ENCODE data around the gene FLT3.
A peak's percentile ranks its signal among the peaks of the same experiment; 100 is the strongest.

The FLT3 gene

DNA sequence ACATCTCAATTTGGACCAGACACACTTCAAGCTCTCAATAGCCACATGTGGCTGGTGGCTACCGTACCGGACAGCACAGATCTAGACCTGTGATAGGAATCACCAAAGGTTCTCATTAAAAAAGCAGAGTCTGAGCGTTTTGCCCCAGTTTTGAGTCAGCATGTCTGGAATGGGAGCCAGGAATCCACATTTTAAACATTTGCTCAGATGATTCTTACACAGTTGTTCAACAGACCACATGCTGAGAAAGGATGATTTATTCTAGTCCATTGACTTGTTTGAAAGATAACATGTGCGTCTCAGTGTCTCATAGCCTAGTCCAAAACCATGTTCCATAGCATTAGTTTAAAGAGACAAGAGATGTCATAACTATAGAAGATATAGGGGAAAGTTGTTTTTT lies 53.4 kb downstream of the FLT3 start:
- TF ChIP-seq, protein P1, sequence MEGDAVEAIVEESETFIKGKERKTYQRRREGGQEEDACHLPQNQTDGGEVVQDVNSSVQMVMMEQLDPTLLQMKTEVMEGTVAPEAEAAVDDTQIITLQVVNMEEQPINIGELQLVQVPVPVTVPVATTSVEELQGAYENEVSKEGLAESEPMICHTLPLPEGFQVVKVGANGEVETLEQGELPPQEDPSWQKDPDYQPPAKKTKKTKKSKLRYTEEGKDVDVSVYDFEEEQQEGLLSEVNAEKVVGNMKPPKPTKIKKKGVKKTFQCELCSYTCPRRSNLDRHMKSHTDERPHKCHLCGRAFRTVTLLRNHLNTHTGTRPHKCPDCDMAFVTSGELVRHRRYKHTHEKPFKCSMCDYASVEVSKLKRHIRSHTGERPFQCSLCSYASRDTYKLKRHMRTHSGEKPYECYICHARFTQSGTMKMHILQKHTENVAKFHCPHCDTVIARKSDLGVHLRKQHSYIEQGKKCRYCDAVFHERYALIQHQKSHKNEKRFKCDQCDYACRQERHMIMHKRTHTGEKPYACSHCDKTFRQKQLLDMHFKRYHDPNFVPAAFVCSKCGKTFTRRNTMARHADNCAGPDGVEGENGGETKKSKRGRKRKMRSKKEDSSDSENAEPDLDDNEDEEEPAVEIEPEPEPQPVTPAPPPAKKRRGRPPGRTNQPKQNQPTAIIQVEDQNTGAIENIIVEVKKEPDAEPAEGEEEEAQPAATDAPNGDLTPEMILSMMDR (conservative IDR thresholded peaks at IDR 0.05; ENCODE audit: low read depth, low read length) = no peak
- peak; percentile 90 for DNase-seq (ENCODE audit: low read depth)
- H3K4me3 ChIP-seq (ENCODE audit: low read depth, low read length) = no peak overlapping the region

DNA sequence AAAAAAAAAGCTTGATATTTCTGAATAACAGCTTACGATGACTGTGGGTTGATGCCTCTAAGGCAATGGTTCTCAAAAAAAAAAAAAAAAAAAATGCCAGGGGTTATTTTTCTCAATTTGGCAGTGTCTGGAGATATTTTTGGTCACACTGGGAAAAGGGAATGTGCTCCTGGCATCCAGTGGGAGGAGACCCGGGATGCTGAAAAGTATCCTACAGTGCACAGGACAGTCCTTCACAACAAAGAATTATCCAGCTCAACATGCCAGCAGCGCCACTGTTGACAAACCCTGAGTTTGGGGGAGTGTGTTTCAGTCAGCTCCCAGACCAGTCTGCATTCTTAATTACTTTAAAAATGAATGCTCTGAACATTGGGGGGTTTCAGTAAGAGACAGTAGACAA lies 54.5 kb downstream of the FLT3 start:
- TF ChIP-seq, protein P1 (conservative IDR thresholded peaks at IDR 0.05; ENCODE audit: low read depth, low read length) = no peak

GRCh38 chr13:28044608-28045007 lies 55.8 kb downstream of the FLT3 start:
- peak; percentile 26 for DNase-seq (ENCODE audit: low read depth)

More for the DNA sequence above, 54.5 kb downstream of the FLT3 start:
- H3K4me3 ChIP-seq (ENCODE audit: low read depth, low read length) = no peak overlapping the region
- no peak for DNase-seq (ENCODE audit: low read depth)

GRCh38 chr13:28043224-28043623 lies 57.2 kb downstream of the FLT3 start:
- no peak for DNase-seq (ENCODE audit: low read depth)
- TF ChIP-seq, protein P1 (conservative IDR thresholded peaks at IDR 0.05; ENCODE audit: low read depth, low read length) = no peak
- no peak overlapping the region for H3K4me3 ChIP-seq (ENCODE audit: low read depth, low read length)

More at GRCh38 chr13:28044608-28045007, 55.8 kb downstream of the FLT3 start:
- TF ChIP-seq, protein P1 (conservative IDR thresholded peaks at IDR 0.05; ENCODE audit: low read depth, low read length) = no peak
- no peak overlapping the region for H3K4me3 ChIP-seq (ENCODE audit: low read depth, low read length)

- TF ChIP-seq, protein P1 (conservative IDR thresholded peaks at IDR 0.05; ENCODE audit: low read depth, low read length) = no peak
- H3K4me3 ChIP-seq (ENCODE audit: low read depth, low read length) = no peak overlapping the region
- DNase-seq (ENCODE audit: low read depth) = no peak
These were observed 58.9 kb downstream of the FLT3 start for GRCh38 chr13:28041501-28041900.

GRCh38 chr13:28041031-28041461 lies 59.3 kb downstream of the FLT3 start:
- TF ChIP-seq, protein P1 (conservative IDR thresholded peaks at IDR 0.05; ENCODE audit: low read depth, low read length) = no peak
- DNase-seq (ENCODE audit: low read depth) = no peak
- H3K4me3 ChIP-seq (ENCODE audit: low read depth, low read length) = no peak overlapping the region

DNA sequence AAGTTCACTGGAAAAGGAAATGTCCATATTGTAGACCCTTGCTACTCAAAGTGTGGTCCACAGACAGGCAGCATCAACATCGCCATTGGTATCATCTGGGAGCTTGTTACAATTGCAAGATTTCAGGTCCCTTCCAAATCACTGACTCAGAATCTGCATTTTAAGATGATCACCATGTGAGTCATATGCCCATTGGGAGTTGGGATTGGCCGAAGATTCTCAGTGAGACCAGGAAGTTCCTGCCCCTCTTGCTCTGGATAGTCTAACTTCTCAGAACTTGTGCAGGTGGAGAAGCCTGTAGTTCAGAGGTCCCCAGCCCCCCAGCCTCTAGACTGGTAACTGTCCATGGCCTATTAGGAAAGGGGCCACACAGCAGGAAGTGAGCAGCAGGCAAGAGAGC lies 63.0 kb downstream of the FLT3 start:
- H3K4me3 ChIP-seq (ENCODE audit: low read depth, low read length) = no peak overlapping the region
- TF ChIP-seq, protein P1 (conservative IDR thresholded peaks at IDR 0.05; ENCODE audit: low read depth, low read length) = no peak
- DNase-seq (ENCODE audit: low read depth) = no peak
